K562 (cell line): ENCODE results near the gene ACOT9. TPM values are rescaled to one million over a fixed set of nuclear protein-coding genes. Genes with fewer than 3 reads are reported as not detected.

Experiments
- ARHGAP35 ChIP-seq: fragments of 450-650 bp; IDR thresholded peaks from 2 replicates; pipeline ENCODE4 v1.6.1; 2018; ENCODE audit not compliant: partially characterized antibody
- DMBX1 ChIP-seq: fragments of 250-450 bp; sonication (Bioruptor Pico); IDR thresholded peaks from 2 replicates; pipeline ENCODE4 v1.8.0; 2022; ENCODE audit warnings: inconsistent platforms, mild to moderate bottlenecking, moderate library complexity, borderline replicate concordance
- FOXP1 ChIP-seq: sonication (generic); formaldehyde crosslinking; IDR thresholded peaks from 2 replicates; pipeline ENCODE4 v1.8.0; 2022; ENCODE audit warnings: mild to moderate bottlenecking, missing genetic modification reagents
- GATAD2A ChIP-seq: fragments of 450-650 bp; IDR thresholded peaks from 2 replicates; pipeline ENCODE4 v1.6.1; 2017
- HNRNPH1 ChIP-seq: fragments of 200-400 bp; formaldehyde crosslinking; optimal IDR thresholded peaks from 2 replicates; pipeline ENCODE3; 2017; ENCODE audit warnings: low read depth, mild to moderate bottlenecking, low read length, moderate library complexity
- KAT2B ChIP-seq: IDR thresholded peaks from one replicate; pipeline ENCODE4 v1.6.1; 2012; ENCODE audit warnings: low read depth, mild to moderate bottlenecking, control low read depth, inconsistent platforms, low read length, moderate library complexity
- KDM2B ChIP-seq: fragments of 250-450 bp; sonication (Bioruptor Pico); IDR thresholded peaks from 2 replicates; pipeline ENCODE4 v1.8.0; 2021; ENCODE audit warnings: mild to moderate bottlenecking, moderate library complexity
- MXI1 ChIP-seq: IDR thresholded peaks from 2 replicates; pipeline ENCODE4 v1.6.1; 2011; ENCODE audit warnings: low read depth, mild to moderate bottlenecking, improper control_type of control experiment, low read length
- MYC ChIP-seq, 2 experiments: fragments of 250-450 bp in 1 of 2; sonication (Bioruptor Pico) in 1 of 2; IDR thresholded peaks; 2 replicates each; pipeline versions ENCODE4 v1.5.1 to v1.6.1; 2012 to 2021; ENCODE audit warnings: low read depth in 2 of 2, borderline replicate concordance in 1 of 2, improper control_type of control experiment in 1 of 2, low read length in 1 of 2, mild to moderate bottlenecking in 1 of 2, moderate library complexity in 1 of 2
- RBM22 ChIP-seq: fragments of 200-400 bp; formaldehyde crosslinking; IDR thresholded peaks from 2 replicates; pipeline ENCODE4 v1.6.1; 2018; ENCODE audit warnings: low read length, low read depth; ENCODE audit not compliant: poor library complexity, severe bottlenecking
- RBM34 ChIP-seq: fragments of 200-400 bp; formaldehyde crosslinking; IDR thresholded peaks from 2 replicates; pipeline ENCODE4 v1.6.1; 2018; ENCODE audit warnings: low read length, borderline replicate concordance; ENCODE audit not compliant: insufficient read depth
- RNF2 ChIP-seq: sonication (generic); IDR thresholded peaks from 2 replicates; pipeline ENCODE4 v1.6.1; 2016
- SAP30 ChIP-seq: fragments of 200-600 bp; sonication (generic); IDR thresholded peaks from 2 replicates; pipeline ENCODE4 v1.6.1; 2012; ENCODE audit warnings: borderline replicate concordance, low read depth, mild to moderate bottlenecking, moderate library complexity, low read length, control low read depth, inconsistent platforms; ENCODE audit not compliant: insufficient read depth, poor library complexity, severe bottlenecking
- SIRT6 ChIP-seq: IDR thresholded peaks from one replicate; pipeline ENCODE4 v1.6.1; 2012; ENCODE audit warnings: low read depth, mild to moderate bottlenecking, control low read depth, inconsistent platforms, low read length, moderate library complexity
- STAT5A ChIP-seq: IDR thresholded peaks from 2 replicates; pipeline ENCODE4 v1.6.1; 2012; ENCODE audit warnings: low read length, inconsistent platforms, borderline replicate concordance
- ZKSCAN1 ChIP-seq: fragments of 150-350 bp; IDR thresholded peaks from 2 replicates; pipeline ENCODE4 v1.6.1; 2016; ENCODE audit warnings: low read depth, low read length
- ZNF133 ChIP-seq: fragments of 250-450 bp; sonication (Bioruptor Pico); IDR thresholded peaks from 2 replicates; pipeline ENCODE4 v1.4.0; 2020; ENCODE audit warnings: mild to moderate bottlenecking
- ZNF3 ChIP-seq: fragments of 250-450 bp; sonication (Bioruptor Pico); IDR thresholded peaks from 2 replicates; pipeline ENCODE4 v1.5.0; 2021; ENCODE audit warnings: mild to moderate bottlenecking, moderate library complexity
- polyA plus RNA-seq, 8 experiments: library from polyadenylated mRNA; depleted of rRNA in 4 of 8; stranded (reverse) in 5 of 8; unstranded in 3 of 8; fragments of >200 nt; fragmentation: Nextera tagmentation in 2 of 8; fragmentation: Illumina TruSeq in 1 of 8; extraction: Ambion mirVana in 2 of 8; extraction: Trizol in 1 of 8; gene quantifications; 2 replicates each; pipeline versions ENCODE4 v1.2.1 to v1.2.3, GENCODE V29; 2011 to 2014; ENCODE audit warnings: inconsistent platforms in 1 of 8, missing spikeins in 1 of 8
- total RNA-seq, 7 experiments: library from RNA; depleted of rRNA in 6 of 7; stranded (reverse); fragments of >200 nt in 6 of 7; fragmentation: Illumina TruSeq in 2 of 7; extraction: Trizol in 2 of 7; gene quantifications; 2 replicates each; pipeline versions ENCODE4 v1.2.1 to v1.2.3, GENCODE V29; 2011 to 2021; ENCODE audit warnings: low replicate concordance in 1 of 7
- TF ChIP-seq, protein P1 (sequence below): sonication (generic); formaldehyde crosslinking; IDR thresholded peaks from 2 replicates; pipeline ENCODE4 v1.8.1; 2023; ENCODE audit warnings: mild to moderate bottlenecking, missing genetic modification reagents
- TF ChIP-seq, protein P2 (sequence below): sonication (generic); formaldehyde crosslinking; IDR thresholded peaks from 2 replicates; pipeline ENCODE4 v1.5.0; 2020; ENCODE audit warnings: missing genetic modification reagents
- TF ChIP-seq, protein P3 (sequence below): sonication (generic); formaldehyde crosslinking; IDR thresholded peaks from 2 replicates; pipeline ENCODE4 v1.8.0; 2022; ENCODE audit warnings: mild to moderate bottlenecking, missing genetic modification reagents
- TF ChIP-seq, protein P4 (sequence below): fragments of 450-650 bp; IDR thresholded peaks from 2 replicates; pipeline ENCODE4 v1.6.1; 2016
- TF ChIP-seq, protein P5 (sequence below): fragments of 250-450 bp; sonication (Bioruptor Pico); IDR thresholded peaks from 2 replicates; pipeline ENCODE4 v1.4.0; 2020

ACOT9 gene
- total and polyA plus RNA-seq, 9 of the 15 experiments (the other 6 are each of a cell fraction or from before 2014, with no cell fraction given) = 31.2 to 80.9 (median 45.3) TPM

DNA sequence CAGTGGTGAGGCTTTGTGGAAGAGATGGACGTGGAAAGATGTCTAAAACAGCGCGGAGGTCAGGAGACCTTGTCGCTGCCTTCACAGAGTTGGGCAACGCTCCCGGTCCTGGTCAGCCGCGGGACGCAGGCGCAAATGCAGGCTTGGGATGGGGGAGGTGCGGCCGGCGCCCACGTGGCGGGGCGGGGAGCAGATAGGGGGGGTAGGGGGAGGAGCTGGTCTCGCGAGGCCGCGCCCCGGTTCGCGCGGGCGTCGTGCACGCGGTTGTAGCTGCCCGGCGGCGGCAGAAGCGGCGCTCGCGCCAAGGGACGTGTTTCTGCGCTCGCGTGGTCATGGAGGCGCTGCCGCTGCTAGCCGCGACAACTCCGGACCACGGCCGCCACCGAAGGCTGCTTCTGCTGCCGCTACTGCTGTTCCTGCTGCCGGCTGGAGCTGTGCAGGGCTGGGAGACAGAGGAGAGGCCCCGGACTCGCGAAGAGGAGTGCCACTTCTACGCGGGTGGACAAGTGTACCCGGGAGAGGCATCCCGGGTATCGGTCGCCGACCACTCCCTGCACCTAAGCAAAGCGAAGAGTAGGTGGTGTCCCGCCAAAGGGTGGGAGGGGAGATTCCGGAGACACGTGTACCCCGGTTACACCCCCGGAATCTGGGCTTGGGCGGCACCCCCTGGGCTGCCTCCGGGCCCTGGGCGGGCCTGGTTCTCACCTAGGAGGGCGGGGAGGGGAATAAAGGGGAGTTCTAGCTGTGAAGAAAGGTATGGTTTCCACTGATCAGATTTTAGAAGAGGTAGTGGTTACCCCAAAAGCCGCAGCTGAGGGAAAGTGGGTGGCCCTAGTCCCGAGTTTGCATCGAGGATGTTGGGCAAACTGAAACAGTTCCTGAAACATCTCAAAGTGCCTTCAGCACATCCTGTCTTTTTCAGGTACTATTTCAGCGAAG, 75.6 kb downstream of the ACOT9 start, which contains the start of gene PRDX4 (continued):
- TF ChIP-seq ARHGAP35 (no peak), KAT2B (no peak), ZNF133 (CRISPR knock-in tag) (no peak), RNF2 (peak; percentile 80; the same call in 1 of the 2 replicates), RBM22 (no peak), KDM2B (CRISPR knock-in tag) (no peak), RBM34 (no peak), HNRNPH1 (no peak), MYC (IDR thresholded peaks at IDR 0.05; ENCODE audit: low read depth, low read length) (peak; percentile 96), MYC (CRISPR knock-in tag; IDR thresholded peaks at IDR 0.05; ENCODE audit: borderline replicate concordance, low read depth) (no peak), MXI1 (peak; percentile 60), SIRT6 (no peak), SAP30 (peak; percentile 63), ZKSCAN1 (no peak), GATAD2A (no peak), ZNF3 (CRISPR knock-in tag) (no peak), FOXP1 (no peak), DMBX1 (CRISPR knock-in tag) (no peak), STAT5A (no peak)
- TF ChIP-seq, protein P1, sequence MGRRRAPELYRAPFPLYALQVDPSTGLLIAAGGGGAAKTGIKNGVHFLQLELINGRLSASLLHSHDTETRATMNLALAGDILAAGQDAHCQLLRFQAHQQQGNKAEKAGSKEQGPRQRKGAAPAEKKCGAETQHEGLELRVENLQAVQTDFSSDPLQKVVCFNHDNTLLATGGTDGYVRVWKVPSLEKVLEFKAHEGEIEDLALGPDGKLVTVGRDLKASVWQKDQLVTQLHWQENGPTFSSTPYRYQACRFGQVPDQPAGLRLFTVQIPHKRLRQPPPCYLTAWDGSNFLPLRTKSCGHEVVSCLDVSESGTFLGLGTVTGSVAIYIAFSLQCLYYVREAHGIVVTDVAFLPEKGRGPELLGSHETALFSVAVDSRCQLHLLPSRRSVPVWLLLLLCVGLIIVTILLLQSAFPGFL (CRISPR knock-in tag) = no peak
- TF ChIP-seq, protein P2, sequence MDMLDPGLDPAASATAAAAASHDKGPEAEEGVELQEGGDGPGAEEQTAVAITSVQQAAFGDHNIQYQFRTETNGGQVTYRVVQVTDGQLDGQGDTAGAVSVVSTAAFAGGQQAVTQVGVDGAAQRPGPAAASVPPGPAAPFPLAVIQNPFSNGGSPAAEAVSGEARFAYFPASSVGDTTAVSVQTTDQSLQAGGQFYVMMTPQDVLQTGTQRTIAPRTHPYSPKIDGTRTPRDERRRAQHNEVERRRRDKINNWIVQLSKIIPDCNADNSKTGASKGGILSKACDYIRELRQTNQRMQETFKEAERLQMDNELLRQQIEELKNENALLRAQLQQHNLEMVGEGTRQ (CRISPR knock-in tag) = peak; percentile 81
- TF ChIP-seq, protein P3, sequence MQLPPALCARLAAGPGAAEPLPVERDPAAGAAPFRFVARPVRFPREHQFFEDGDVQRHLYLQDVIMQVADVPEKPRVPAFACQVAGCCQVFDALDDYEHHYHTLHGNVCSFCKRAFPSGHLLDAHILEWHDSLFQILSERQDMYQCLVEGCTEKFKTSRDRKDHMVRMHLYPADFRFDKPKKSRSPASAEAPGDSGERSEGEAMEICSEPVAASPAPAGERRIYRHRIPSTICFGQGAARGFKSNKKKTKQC (CRISPR knock-in tag) = 0 out of 2 replicates have a peak, but pooled peaks have one; percentile 26
- TF ChIP-seq, protein P4, sequence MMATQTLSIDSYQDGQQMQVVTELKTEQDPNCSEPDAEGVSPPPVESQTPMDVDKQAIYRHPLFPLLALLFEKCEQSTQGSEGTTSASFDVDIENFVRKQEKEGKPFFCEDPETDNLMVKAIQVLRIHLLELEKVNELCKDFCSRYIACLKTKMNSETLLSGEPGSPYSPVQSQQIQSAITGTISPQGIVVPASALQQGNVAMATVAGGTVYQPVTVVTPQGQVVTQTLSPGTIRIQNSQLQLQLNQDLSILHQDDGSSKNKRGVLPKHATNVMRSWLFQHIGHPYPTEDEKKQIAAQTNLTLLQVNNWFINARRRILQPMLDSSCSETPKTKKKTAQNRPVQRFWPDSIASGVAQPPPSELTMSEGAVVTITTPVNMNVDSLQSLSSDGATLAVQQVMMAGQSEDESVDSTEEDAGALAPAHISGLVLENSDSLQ = peak; percentile 21; the same call in 1 of the 2 replicates
- TF ChIP-seq, protein P5, sequence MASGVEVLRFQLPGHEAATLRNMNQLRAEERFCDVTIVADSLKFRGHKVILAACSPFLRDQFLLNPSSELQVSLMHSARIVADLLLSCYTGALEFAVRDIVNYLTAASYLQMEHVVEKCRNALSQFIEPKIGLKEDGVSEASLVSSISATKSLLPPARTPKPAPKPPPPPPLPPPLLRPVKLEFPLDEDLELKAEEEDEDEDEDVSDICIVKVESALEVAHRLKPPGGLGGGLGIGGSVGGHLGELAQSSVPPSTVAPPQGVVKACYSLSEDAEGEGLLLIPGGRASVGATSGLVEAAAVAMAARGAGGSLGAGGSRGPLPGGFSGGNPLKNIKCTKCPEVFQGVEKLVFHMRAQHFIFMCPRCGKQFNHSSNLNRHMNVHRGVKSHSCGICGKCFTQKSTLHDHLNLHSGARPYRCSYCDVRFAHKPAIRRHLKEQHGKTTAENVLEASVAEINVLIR (CRISPR knock-in tag) = no peak
